ENCODE results near the gene IVNS1ABP. TPM values are rescaled to one million over a fixed set of nuclear protein-coding genes. Genes with fewer than 3 reads are reported as not detected.
A peak's percentile ranks its signal among the peaks of the same experiment; 100 is the strongest.
"Not testable (repeated sequence)": the region's sequence is repeated elsewhere in the genome, so short reads cannot be mapped to it uniquely, and the experiment has no call there.

Gene IVNS1ABP
- 10 to 100 TPM in 11 of 12 donors, not detected in 1; 48.8 to 97.5 (median 80.4) TPM for polyA plus RNA-seq (ENCODE audit: insufficient read length in 12 of 12)
- long read RNA-seq, donor 1, full-length matches to known transcripts: 21 of 128 reads
- long read RNA-seq, donor 1, partial matches to known transcripts: 107 of 128 reads
- long read RNA-seq, donor 1, other reads (novel, unspliced or antisense): 0 of 128 reads
- long read RNA-seq, donor 2, full-length matches to known transcripts: 14 of 61 reads
- long read RNA-seq, donor 2, partial matches to known transcripts: 47 of 61 reads
- long read RNA-seq, donor 2, other reads (novel, unspliced or antisense): 0 of 61 reads
- long read RNA-seq, donor 3, partial matches to known transcripts: 20 of 21 reads
- long read RNA-seq, donor 3, other reads (novel, unspliced or antisense): 0 of 21 reads
- long read RNA-seq, donor 4, partial matches to known transcripts: 12 of 12 reads
- long read RNA-seq, donor 4, other reads (novel, unspliced or antisense): 0 of 12 reads
- long read RNA-seq, donor 5, full-length matches to known transcripts: 10 of 34 reads
- long read RNA-seq, donor 5, partial matches to known transcripts: 24 of 34 reads
- long read RNA-seq, donor 5, other reads (novel, unspliced or antisense): 0 of 34 reads
- long read RNA-seq, donor 6, full-length matches to known transcripts: 6 of 23 reads
- long read RNA-seq, donor 6, partial matches to known transcripts: 17 of 23 reads
- long read RNA-seq, donor 6, other reads (novel, unspliced or antisense): 0 of 23 reads
- long read RNA-seq, donor 7, full-length matches to known transcripts: 3 of 27 reads
- long read RNA-seq, donor 7, partial matches to known transcripts: 24 of 27 reads
- long read RNA-seq, donor 7, other reads (novel, unspliced or antisense): 0 of 27 reads
- long read RNA-seq, donor 8, full-length matches to known transcripts: 14 of 40 reads
- long read RNA-seq, donor 8, partial matches to known transcripts: 26 of 40 reads
- long read RNA-seq, donor 8, other reads (novel, unspliced or antisense): 0 of 40 reads
- long read RNA-seq, donor 9, full-length matches to known transcripts: 5 of 21 reads
- long read RNA-seq, donor 9, partial matches to known transcripts: 16 of 21 reads
- long read RNA-seq, donor 9, other reads (novel, unspliced or antisense): 0 of 21 reads
- long read RNA-seq, donor 10, full-length matches to known transcripts: 12 of 58 reads
- long read RNA-seq, donor 10, partial matches to known transcripts: 46 of 58 reads
- long read RNA-seq, donor 10, other reads (novel, unspliced or antisense): 0 of 58 reads
- long read RNA-seq, donor 11, full-length matches to known transcripts: 6 of 35 reads
- long read RNA-seq, donor 11, partial matches to known transcripts: 29 of 35 reads
- long read RNA-seq, donor 11, other reads (novel, unspliced or antisense): 0 of 35 reads

- DNase-seq: peak; percentile 94
Measured at GRCh38 chr1:185317034-185317885, at the start of gene IVNS1ABP. IVNS1ABP (minus strand) TSS chr1:185317243; CDS start chr1:185309493, 7,750 bp downstream.

GRCh38 chr1:185365951-185366350, 48.9 kb upstream of the IVNS1ABP start:
- DNase-seq: no peak

- not testable (repeated sequence) for DNase-seq
Measured at GRCh38 chr1:185364528-185364927, 47.5 kb upstream of the IVNS1ABP start.

GRCh38 chr1:185363205-185363604, 46.2 kb upstream of the IVNS1ABP start:
- DNase-seq: no peak

- no peak for DNase-seq
Measured at GRCh38 chr1:185360714-185361113, 43.7 kb upstream of the IVNS1ABP start.

GRCh38 chr1:185358957-185359356, 41.9 kb upstream of the IVNS1ABP start:
- DNase-seq: no peak

GRCh38 chr1:185355947-185356346, 38.9 kb upstream of the IVNS1ABP start:
- no peak for DNase-seq

- DNase-seq: no peak
Measured at GRCh38 chr1:185353124-185353523, 36.1 kb upstream of the IVNS1ABP start.

GRCh38 chr1:185351734-185352466, 34.9 kb upstream of the IVNS1ABP start:
- DNase-seq: peak; percentile 80

GRCh38 chr1:185350027-185350442, 33.0 kb upstream of the IVNS1ABP start:
- DNase-seq: no peak

- DNase-seq: no peak
Measured at GRCh38 chr1:185349556-185349955, 32.5 kb upstream of the IVNS1ABP start.

- no peak for DNase-seq
Measured at GRCh38 chr1:185348985-185349384, 31.9 kb upstream of the IVNS1ABP start.

- no peak for DNase-seq
Measured at GRCh38 chr1:185348296-185348695, 31.3 kb upstream of the IVNS1ABP start.

- no peak for DNase-seq
Measured at GRCh38 chr1:185345913-185346720, 29.1 kb upstream of the IVNS1ABP start.

GRCh38 chr1:185343306-185343705, 26.3 kb upstream of the IVNS1ABP start:
- no peak for DNase-seq

GRCh38 chr1:185342672-185343259, 25.7 kb upstream of the IVNS1ABP start:
- DNase-seq: no peak

- DNase-seq: no peak
Measured at GRCh38 chr1:185342017-185342416, 25.0 kb upstream of the IVNS1ABP start.

GRCh38 chr1:185341196-185341781, 24.2 kb upstream of the IVNS1ABP start:
- no peak for DNase-seq

All from muscle of arm (tissue), 14 donors.